ENCODE measurements around the gene WIPF1. TPM values are rescaled to one million over a fixed set of nuclear protein-coding genes. Genes with fewer than 3 reads are reported as not detected.

The WIPF1 gene
- total RNA-seq, 6 experiments from 2014 or later: 33.0 to 41.7 (median 38.5) TPM

GRCh38 chr2:174609261-174609660, 11.7 kb upstream of the WIPF1 start:
- Mint-ChIP-seq H3K4me3 (no peak overlapping the region), H3K27ac (no peak overlapping the region), H3K27me3 (ENCODE audit: insufficient read depth) (no peaks in the 10 kb centered on the region; the same call in none of the 2 replicates), H3K9me3 (no peaks in the 10 kb centered on the region), H3K36me3 (ENCODE audit: low read depth) (no peaks in the 10 kb centered on the region), H3K4me1 (ENCODE audit: low read depth) (peaks cover 58% of the 10 kb centered on the region)
- no peak for DNase-seq
- TF ChIP-seq, protein P1, sequence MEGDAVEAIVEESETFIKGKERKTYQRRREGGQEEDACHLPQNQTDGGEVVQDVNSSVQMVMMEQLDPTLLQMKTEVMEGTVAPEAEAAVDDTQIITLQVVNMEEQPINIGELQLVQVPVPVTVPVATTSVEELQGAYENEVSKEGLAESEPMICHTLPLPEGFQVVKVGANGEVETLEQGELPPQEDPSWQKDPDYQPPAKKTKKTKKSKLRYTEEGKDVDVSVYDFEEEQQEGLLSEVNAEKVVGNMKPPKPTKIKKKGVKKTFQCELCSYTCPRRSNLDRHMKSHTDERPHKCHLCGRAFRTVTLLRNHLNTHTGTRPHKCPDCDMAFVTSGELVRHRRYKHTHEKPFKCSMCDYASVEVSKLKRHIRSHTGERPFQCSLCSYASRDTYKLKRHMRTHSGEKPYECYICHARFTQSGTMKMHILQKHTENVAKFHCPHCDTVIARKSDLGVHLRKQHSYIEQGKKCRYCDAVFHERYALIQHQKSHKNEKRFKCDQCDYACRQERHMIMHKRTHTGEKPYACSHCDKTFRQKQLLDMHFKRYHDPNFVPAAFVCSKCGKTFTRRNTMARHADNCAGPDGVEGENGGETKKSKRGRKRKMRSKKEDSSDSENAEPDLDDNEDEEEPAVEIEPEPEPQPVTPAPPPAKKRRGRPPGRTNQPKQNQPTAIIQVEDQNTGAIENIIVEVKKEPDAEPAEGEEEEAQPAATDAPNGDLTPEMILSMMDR (IDR thresholded peaks at IDR 0.05): no peak

DNA sequence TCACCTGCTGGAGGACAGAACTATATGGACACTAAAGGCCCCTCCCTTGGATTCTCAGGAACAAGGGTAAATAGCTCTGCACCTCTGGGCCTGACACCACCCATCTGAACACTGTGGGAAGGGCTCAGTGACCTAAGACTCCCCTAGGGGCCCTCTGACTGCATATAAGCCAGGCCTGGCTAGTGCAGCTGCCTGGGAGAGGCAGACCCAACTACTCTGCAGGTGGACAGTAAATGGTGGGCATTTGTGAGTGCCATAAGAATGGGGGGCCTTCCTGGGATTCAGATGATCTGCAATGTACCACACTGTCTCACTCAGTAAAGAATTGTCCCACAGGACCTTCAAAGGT, 11.2 kb upstream of the WIPF1 start:
- no peak for DNase-seq
- H3K36me3 Mint-ChIP-seq (ENCODE audit: low read depth): no peaks in the 10 kb centered on the region
- TF ChIP-seq, protein P1 (IDR thresholded peaks at IDR 0.05): no peak
- H3K27me3 Mint-ChIP-seq (ENCODE audit: insufficient read depth): no peaks in the 10 kb centered on the region; the same call in none of the 2 replicates
- H3K27ac Mint-ChIP-seq: no peak overlapping the region
- H3K4me3 Mint-ChIP-seq: no peak overlapping the region
- H3K4me1 Mint-ChIP-seq (ENCODE audit: low read depth): peaks cover 54% of the 10 kb centered on the region
- no peaks in the 10 kb centered on the region for H3K9me3 Mint-ChIP-seq

DNA sequence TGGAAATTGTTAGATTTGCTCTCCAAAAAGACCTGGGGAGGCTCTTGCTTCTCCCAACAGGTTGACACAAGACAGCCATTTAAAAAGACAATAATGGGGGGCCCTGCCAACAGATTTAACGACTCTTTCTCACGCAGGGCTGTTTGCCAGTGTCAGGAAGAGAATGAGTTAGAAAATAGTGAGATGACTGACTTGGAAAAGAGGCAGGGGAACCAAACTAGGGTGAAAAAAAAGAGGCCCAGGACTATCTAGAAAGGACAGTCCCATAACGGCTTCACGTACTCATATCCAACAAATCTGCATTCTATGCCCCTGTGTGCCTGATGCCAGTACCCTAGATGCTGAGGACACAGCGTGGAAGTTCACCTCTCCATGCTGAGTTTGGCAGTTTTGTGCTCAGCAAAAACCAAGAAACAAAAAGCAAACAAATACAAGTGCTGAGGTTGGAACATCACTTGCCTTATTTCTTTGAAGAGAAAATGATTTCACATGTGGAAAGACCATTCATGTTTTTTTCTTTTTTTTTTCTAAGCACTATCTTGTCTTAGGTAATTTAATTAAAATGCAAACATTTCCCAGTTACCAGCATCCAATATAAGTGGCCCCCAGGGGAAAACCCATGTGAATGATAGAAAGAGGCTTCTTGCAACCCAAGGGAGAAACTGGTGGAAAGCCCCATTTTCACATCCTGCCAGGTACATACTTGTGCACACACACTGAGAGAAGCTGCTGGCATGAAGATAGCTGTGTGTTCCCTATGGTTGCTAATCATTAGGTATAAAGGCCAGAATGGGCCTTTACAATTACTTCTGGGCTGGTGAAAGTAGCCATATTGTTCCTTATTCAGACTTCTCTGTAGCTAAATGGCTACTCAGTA, 10.6 kb upstream of the WIPF1 start:
- Mint-ChIP-seq H3K36me3 (ENCODE audit: low read depth) (no peaks in the 10 kb centered on the region), H3K27ac (no peak overlapping the region), H3K9me3 (no peaks in the 10 kb centered on the region), H3K4me3 (no peak overlapping the region), H3K27me3 (ENCODE audit: insufficient read depth) (no peaks in the 10 kb centered on the region; the same call in none of the 2 replicates), H3K4me1 (ENCODE audit: low read depth) (peaks cover 54% of the 10 kb centered on the region)
- TF ChIP-seq, protein P1 (IDR thresholded peaks at IDR 0.05): no peak
- DNase-seq: no peak

GRCh38 chr2:174607584-174607983, 10.0 kb upstream of the WIPF1 start:
- TF ChIP-seq, protein P1 (IDR thresholded peaks at IDR 0.05): no peak
- H3K4me3 Mint-ChIP-seq: no peak overlapping the region
- H3K36me3 Mint-ChIP-seq (ENCODE audit: low read depth): no peaks in the 10 kb centered on the region
- H3K27me3 Mint-ChIP-seq (ENCODE audit: insufficient read depth): no peaks in the 10 kb centered on the region; the same call in none of the 2 replicates
- H3K9me3 Mint-ChIP-seq: no peaks in the 10 kb centered on the region
- H3K27ac Mint-ChIP-seq: no peak overlapping the region
- DNase-seq: no peak
- H3K4me1 Mint-ChIP-seq (ENCODE audit: low read depth): peaks cover 59% of the 10 kb centered on the region

DNA sequence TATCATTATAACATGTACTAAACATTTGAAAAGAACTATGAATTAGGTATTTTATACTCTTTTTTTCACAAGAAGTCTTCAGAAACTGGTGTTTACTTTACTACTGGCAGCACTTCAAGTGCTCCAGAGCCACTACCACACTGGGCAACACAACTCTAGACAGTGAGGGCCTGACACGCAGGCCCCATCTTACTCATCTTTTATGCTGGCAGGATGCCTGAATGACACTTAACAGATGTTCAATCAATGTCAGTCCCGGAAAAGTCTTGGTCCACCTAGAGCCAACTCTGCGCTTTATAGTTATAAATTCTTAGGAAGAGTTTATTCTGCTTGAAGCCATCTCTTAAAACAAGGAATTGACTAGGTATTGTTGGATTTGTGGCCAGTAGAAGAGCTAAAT, 8.7 kb upstream of the WIPF1 start:
- TF ChIP-seq, protein P1 (IDR thresholded peaks at IDR 0.05): no peak
- H3K27me3 Mint-ChIP-seq (ENCODE audit: insufficient read depth): no peaks in the 10 kb centered on the region; the same call in none of the 2 replicates
- peaks cover 59% of the 10 kb centered on the region for H3K4me1 Mint-ChIP-seq (ENCODE audit: low read depth)
- H3K36me3 Mint-ChIP-seq (ENCODE audit: low read depth): no peaks in the 10 kb centered on the region
- peak overlapping the region; percentile 68 for H3K27ac Mint-ChIP-seq
- peak overlapping the region; percentile 43; the same call in 1 of the 2 replicates for H3K4me3 Mint-ChIP-seq
- DNase-seq: peak; percentile 83
- H3K9me3 Mint-ChIP-seq: no peaks in the 10 kb centered on the region
